GM21737 (cell line): ENCODE measurements around the gene MC4R.
"Not testable (repeated sequence)": the region's sequence is repeated elsewhere in the genome, so short reads cannot be mapped to it uniquely, and the experiment has no call there.

Experiments
- ATAC-seq: cut with Tn5 transposase; IDR thresholded peaks from one replicate; pipeline ENCODE4 v1.9.1; 2021; ENCODE audit warnings: mild to moderate bottlenecking, moderate library complexity; ENCODE audit not compliant: unreplicated experiment

MC4R gene

DNA sequence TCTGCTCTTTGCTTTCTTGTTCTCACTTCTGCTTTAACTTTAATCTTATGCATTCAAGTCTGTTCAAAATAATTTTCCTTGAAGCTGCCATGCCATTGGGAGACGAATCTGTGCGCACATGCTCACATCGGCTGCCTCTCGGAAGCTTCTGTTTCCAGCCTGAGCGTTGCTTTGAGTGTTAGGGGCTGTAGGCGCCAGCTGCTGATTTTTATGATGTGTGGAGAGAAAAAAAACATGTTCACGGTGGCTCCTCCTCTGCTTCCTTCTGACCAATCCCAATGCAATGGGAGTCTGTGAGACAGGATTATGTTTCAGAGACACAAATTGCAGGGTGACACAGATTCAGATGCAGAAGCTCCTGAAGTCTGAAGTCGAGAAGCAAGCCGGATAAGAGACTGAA lies at the start of gene MC4R:
Gene MC4R, minus strand, starts transcription at position 180 of the 400 bp plus-strand sequence. CDS start 426 bp downstream, outside the sequence.
- no peak for ATAC-seq

GRCh38 chr18:60422306-60422705 lies 49.7 kb upstream of the MC4R start:
- ATAC-seq: not testable (repeated sequence)

GRCh38 chr18:60421356-60422118 lies 49.0 kb upstream of the MC4R start:
- ATAC-seq: no peak

- ATAC-seq: no peak
These were observed 45.4 kb upstream of the MC4R start for GRCh38 chr18:60417946-60418345.

DNA sequence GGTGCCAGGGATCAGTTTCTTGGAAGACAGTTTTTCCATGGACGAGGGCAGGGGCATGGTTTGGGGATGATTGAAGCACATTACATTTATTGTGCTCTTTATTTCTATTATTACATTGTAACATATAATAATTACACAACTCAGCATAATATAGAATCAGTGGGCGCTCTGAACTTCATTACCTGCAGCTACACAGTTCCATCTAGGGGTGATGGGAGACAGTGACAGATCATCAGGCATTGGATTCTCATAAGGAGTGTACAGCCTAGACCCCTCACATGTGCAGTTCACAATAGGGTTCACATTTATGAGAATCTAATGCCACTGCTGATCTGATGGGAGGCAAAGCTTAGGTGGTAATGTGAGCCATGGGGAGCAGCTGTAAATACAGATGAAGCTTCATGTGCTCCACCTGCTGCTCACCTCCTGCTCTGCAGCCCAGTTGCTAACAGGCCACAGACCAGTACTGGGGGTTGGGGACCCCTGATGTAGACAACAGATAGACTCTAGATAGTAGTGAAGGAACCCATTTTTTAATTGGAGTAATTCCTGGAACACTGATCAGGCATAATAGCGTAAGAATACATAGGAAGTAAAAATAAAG lies 41.5 kb upstream of the MC4R start:
- no peak for ATAC-seq

DNA sequence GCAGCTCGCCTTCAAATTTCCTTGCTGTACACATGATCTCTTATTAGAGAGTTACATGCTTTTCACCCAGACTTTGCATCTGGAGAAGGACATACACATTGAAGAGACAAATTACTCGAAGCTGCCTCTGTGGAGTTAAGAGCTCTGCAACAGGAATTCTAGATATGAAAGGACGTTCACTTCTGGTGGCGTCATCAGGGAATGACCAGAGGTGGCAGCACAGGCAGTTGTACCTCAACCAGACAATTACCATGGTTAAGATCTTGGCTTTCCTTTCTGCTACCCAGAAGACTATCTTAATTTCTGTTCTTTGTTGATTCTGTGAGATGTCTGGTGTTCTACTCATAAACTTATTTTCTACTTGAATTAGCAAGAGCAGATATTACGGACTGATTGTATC lies 39.1 kb upstream of the MC4R start:
- no peak for ATAC-seq

- ATAC-seq: no peak
These were observed 34.1 kb upstream of the MC4R start for GRCh38 chr18:60406721-60407120.

GRCh38 chr18:60404486-60405085 lies 32.0 kb upstream of the MC4R start:
- ATAC-seq: no peak

DNA sequence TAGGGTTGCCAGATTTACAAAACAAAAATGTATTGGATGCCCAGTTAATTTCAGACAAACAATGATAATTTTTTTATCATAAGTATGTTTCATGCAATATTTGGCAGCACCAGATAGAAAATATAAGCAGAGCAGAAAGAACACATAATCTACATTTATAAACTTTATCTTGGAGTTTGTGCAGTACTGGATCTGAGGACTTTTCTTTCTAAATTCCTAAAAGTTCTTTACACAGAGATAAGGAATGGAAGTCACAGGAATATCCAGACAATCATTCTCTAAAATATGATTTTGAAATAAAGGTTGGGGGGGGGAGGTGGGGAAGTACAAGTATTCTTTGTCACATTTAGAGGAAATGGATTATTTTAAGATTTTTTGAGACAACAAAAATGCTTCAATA lies 28.8 kb upstream of the MC4R start:
- ATAC-seq: no peak

- ATAC-seq: no peak
These were observed 19.1 kb upstream of the MC4R start for GRCh38 chr18:60391571-60392226.

DNA sequence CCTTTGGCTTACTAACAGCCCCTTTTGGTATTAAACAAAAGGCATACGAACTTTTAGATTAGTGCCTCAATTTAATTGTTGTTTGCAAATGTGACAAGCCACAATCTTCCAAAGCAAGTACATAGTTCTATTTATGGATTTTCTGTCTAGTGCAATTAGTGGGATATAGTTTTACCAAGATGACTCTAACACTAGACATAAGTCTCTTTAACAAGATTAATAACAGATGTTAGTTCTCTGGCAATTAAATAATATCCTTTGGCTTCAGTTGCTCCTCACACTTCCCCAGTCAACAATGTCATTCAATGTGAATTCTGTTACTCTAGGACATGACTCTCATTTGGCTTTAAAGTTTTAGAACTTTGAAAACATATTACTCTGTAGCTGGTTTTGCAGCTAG lies 16.7 kb upstream of the MC4R start:
- ATAC-seq: no peak

- ATAC-seq: no peak
These were observed 13.1 kb upstream of the MC4R start for GRCh38 chr18:60385693-60386092.

DNA sequence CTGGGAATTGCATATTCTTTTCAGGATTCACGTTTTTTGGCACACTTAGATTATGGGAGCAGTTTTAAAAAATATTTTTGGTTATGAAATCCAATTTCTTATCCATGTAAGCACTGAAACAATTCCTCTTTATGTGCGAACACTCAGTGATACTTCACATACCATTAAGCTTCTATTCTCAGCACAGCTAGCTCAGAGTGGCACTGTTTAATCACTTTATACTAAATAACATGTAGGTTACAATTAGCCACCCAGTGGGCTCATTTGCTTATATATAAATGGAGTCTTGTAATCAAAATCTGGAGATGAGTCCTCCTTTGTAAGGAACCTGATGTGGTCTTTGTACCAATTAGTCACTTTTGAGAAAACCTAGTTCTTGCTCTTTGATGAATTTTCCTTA lies 11.3 kb upstream of the MC4R start:
- ATAC-seq: no peak

DNA sequence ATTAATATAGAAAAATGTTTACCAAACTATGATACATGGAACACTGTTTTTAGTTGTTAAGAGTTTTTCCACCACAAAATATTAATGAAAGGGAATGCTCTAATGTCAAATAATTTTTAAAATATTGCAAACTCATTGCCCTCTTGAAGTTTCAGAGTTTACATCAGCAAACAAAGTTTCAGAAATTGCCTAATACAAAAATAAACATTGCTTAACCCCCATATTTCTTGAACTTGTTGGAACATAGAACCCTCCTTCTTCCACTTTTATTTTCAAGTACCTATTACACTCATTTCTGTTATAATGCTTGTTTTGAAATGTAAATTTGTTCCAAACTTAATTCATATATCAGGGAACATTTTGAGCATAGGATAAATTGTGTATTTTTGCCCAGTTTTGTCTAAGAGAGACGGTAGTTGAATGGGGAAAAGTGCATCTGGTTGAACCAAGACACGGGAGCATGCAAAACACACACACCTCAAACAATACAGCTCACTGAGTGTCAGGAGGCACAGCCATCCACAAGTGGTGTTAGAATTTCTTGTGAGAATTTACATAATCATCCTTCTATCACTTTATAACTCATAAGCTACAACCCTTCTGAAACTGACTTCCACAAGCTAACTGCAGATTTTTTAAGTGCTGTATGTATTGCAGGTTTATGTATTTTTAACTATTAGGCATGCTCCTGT lies 5.3 kb upstream of the MC4R start:
- no peak for ATAC-seq

- ATAC-seq: no peak
These were observed 443 bp downstream of the MC4R start for GRCh38 chr18:60372132-60372531.

GRCh38 chr18:60358516-60358915 lies 14.1 kb downstream of the MC4R start:
- ATAC-seq: no peak

- ATAC-seq: no peak
These were observed 21.6 kb downstream of the MC4R start for GRCh38 chr18:60350941-60351340.

DNA sequence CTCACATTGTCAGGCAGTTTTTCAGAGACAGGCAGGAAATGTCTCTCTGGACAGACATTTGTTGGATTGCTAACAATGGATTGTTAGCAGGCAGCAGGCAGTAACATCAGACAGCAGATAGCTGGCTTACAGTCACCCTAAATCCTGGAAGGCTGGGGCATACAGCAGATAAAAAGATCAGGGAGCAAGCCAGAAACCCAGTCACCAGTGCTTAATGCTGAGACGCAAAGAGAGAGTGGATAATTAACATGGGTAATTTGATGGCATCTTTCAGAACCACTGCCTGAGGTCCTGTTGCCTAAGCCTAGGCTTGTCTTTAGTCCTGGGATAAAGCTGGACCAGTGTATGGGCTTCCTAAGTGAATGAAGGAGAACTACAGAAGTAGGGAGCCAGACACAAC lies 22.4 kb downstream of the MC4R start:
- ATAC-seq: no peak

- ATAC-seq: no peak
These were observed 25.0 kb downstream of the MC4R start for GRCh38 chr18:60347526-60348045.

- no peak for ATAC-seq
These were observed 33.6 kb downstream of the MC4R start for GRCh38 chr18:60339018-60339417.

DNA sequence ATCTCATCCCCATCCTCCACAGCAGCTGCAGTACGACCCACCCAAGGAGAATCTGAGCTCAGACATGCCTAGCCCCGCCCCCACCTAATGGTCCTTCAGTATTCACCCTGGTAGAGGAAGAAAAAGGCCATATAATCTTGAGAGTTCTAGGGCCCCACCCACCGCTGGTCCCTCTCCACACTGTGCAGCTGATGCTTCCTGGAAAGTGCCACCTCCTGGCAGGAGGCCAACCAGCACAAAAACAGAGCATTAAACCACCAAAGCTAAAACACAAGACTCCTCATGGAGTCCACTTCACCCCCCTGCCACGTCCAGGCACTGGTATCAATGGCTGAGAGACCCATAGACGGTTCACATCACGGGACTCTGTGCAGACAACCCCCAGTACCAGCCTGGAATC lies 40.7 kb downstream of the MC4R start:
- ATAC-seq: no peak
